Lower lobe of right lung (tissue), 2 donors: ENCODE results near the gene CNTLN. TPM values are rescaled to one million over a fixed set of nuclear protein-coding genes. Genes with fewer than 3 reads are reported as not detected.
"Not testable (repeated sequence)": the region's sequence is repeated elsewhere in the genome, so short reads cannot be mapped to it uniquely, and the experiment has no call there.

ENCODE experiments used
- ATAC-seq, 2 donors: fragments of 200-7000 bp; cut with Tn5 transposase; one replicate each; pipeline ENCODE4 v1.9.1; 2020 to 2022; ENCODE audit warnings: mild to moderate bottlenecking in 2 of 2, moderate library complexity in 2 of 2
- DNase-seq: peaks from one replicate; pipeline ENCODE4 v3.0.0-alpha.2; 2020
- H3K27ac ChIP-seq: fragments of 200-600 bp; one replicate; pipeline ENCODE4 v1.8.0; 2022
- H3K27me3 ChIP-seq: fragments of 200-600 bp; one replicate; pipeline ENCODE4 v1.8.0; 2022; ENCODE audit warnings: low read depth
- H3K36me3 ChIP-seq: fragments of 200-600 bp; one replicate; pipeline ENCODE4 v1.8.0; 2022; ENCODE audit warnings: mild to moderate bottlenecking
- H3K4me1 ChIP-seq: fragments of 200-600 bp; one replicate; pipeline ENCODE4 v1.8.0; 2022
- H3K4me3 ChIP-seq: fragments of 200-600 bp; one replicate; pipeline ENCODE4 v1.8.0; 2022; ENCODE audit warnings: mild to moderate bottlenecking
- H3K9me3 ChIP-seq: fragments of 200-600 bp; one replicate; pipeline ENCODE4 v1.8.0; 2022
- CTCF ChIP-seq: fragments of 200-600 bp; IDR thresholded peaks from one replicate; pipeline ENCODE4 v1.8.0; 2022; ENCODE audit warnings: antibody characterized with exemption, mild to moderate bottlenecking
- intact Hi-C: fragments of 100-400 bp; cut with DNase I; formaldehyde crosslinking; loops from one replicate; pipeline ENCODE4 v1.11.0; 2022
- total RNA-seq: library from RNA; stranded (reverse); fragmentation: NEBNext Ultra II Directional; extraction: Animal tissue kit (Norgen Biotek cat#: 25700); gene quantifications from one replicate; pipeline ENCODE4 v1.2.1, GENCODE V29; 2021
- donor health status: DM: no; HTN: yes; CAD: no; lungs with severe emphysema.

Gene CNTLN
- total RNA-seq, 1 donor from 2014 or later = 9.2 TPM

- no peak for ATAC-seq
These were observed 24.6 kb downstream of the CNTLN start for GRCh38 chr9:17159469-17159868.

GRCh38 chr9:17160327-17160726 lies 25.5 kb downstream of the CNTLN start:
- Histone ChIP-seq H3K4me3 (no peak overlapping the region), H3K36me3 (no peaks in the 10 kb centered on the region), H3K4me1 (no peaks in the 10 kb centered on the region), H3K9me3 (peaks cover 3% of the 10 kb centered on the region), H3K27ac (no peak overlapping the region), H3K27me3 (no peaks in the 10 kb centered on the region)
- intact Hi-C loops = no loop called here
- ATAC-seq (no peak), DNase-seq (no peak)
- TF ChIP-seq CTCF = no peak

More at GRCh38 chr9:17159469-17159868, 24.6 kb downstream of the CNTLN start:
- H3K4me1 ChIP-seq = no peaks in the 10 kb centered on the region
- no peak overlapping the region for H3K27ac ChIP-seq
- intact Hi-C loops = no loop called here
- no peaks in the 10 kb centered on the region for H3K27me3 ChIP-seq
- TF ChIP-seq CTCF = no peak
- H3K4me3 ChIP-seq = no peak overlapping the region
- H3K9me3 ChIP-seq = peaks cover 3% of the 10 kb centered on the region
- H3K36me3 ChIP-seq = no peaks in the 10 kb centered on the region
- no peak for DNase-seq

DNA sequence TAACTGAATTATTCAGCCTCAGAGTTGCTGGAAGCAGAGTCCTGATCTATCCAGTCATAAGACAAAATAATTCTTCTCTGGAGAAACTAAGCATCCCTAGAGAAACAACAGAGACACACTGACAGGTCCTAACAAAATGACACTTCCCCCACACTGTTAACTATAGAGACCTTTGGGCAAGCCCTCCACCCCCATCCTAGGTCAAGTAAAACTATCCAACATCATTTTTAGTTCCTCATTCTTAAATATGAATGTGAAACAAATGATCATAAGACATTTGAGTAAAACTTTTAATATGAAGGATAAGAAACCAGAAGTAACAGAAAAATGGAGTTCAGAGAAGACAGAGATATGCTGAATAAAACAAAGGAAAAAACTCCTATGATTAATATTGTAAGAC lies 30.9 kb downstream of the CNTLN start:
- H3K4me3 ChIP-seq = no peak overlapping the region
- no peak for TF ChIP-seq CTCF
- no peak overlapping the region for H3K27ac ChIP-seq
- no peaks in the 10 kb centered on the region for H3K4me1 ChIP-seq
- H3K9me3 ChIP-seq = peaks cover 5% of the 10 kb centered on the region
- H3K27me3 ChIP-seq = no peaks in the 10 kb centered on the region
- no peaks in the 10 kb centered on the region for H3K36me3 ChIP-seq
- DNase-seq = no peak
- intact Hi-C loops = no loop called here
- no peak for ATAC-seq

- Histone ChIP-seq H3K9me3 (peaks cover 5% of the 10 kb centered on the region), H3K4me1 (no peaks in the 10 kb centered on the region), H3K27ac (no peak overlapping the region), H3K27me3 (no peaks in the 10 kb centered on the region), H3K36me3 (no peaks in the 10 kb centered on the region), H3K4me3 (no peak overlapping the region)
- TF ChIP-seq CTCF = no peak
- ATAC-seq = no peak
- DNase-seq = no peak
- intact Hi-C loops = no loop called here
These were observed 31.5 kb downstream of the CNTLN start for GRCh38 chr9:17166346-17166745.

DNA sequence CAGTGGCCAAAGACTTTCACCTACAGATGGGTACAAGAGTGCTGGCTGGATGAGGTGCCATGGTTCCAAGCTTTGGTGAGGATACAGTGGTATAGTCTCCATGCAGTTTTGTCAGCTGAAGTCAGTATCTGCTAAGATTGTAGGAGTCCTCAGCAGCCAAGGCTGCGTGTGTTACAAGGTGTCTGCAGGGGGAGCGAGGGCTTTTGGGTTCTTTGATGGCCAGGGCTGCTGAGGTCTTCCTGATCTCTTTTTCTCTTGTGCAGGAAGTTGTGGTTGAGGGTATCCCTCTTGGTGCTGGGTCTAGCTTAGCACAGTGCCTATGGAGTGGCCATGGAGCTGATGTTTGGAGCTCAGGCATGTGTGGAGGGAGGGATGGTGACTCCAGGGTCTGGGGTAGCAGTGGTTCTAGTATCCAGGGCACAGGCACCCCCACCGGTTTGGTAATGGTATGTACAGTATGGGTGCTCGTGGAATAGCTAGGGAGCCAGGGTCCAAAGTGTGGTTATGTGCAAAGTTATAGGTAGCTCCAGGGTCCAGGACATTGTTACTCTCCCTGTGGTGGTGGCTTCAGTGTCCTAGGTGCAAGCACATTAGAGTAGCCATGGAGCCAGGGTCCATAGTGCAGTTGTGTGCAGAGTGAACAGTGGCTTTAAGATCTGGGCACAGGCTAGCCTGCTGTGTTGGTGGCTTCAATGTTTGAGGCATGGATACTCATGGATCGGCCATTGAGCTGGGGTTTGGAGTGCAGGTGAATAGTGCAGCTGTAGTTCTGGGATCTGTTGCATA lies 36.7 kb downstream of the CNTLN start:
- H3K4me3 ChIP-seq = no peak overlapping the region
- H3K27ac ChIP-seq = no peak overlapping the region
- H3K36me3 ChIP-seq = no peaks in the 10 kb centered on the region
- no peaks in the 10 kb centered on the region for H3K4me1 ChIP-seq
- intact Hi-C loops = no loop called here
- peaks cover 5% of the 10 kb centered on the region for H3K9me3 ChIP-seq
- H3K27me3 ChIP-seq = no peaks in the 10 kb centered on the region
- TF ChIP-seq CTCF = no peak
- no peak for DNase-seq
- ATAC-seq = peak in 1 of 2 donors; percentile 25

DNA sequence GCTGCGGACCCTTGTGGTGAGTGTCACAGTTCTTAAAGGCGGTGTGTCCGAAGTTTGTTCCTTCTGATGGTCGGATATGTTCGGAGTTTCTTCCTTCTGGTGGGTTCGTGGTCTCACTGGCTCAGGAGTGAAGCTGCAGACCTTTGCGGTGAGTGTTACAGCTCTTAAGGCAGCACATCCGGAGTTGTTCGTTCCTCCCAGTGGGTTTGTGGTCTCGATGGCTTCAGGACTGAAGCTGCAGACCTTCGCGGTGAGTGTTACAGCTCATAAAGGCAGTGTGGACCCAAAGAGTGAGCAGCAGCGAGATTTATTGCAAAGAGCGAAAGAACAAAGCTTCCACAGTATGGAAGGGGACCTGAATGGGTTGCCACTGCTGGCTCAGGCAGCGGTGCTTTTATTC lies 42.7 kb downstream of the CNTLN start:
- intact Hi-C loops, H3K27me3 ChIP-seq, H3K4me3 ChIP-seq, H3K4me1 ChIP-seq, H3K27ac ChIP-seq, DNase-seq, H3K9me3 ChIP-seq, ATAC-seq, H3K36me3 ChIP-seq: not testable (repeated sequence)
